SK-N-SH treated with all-trans-retinoic acid at 6 μM for 48 hours (cell line): Measurements from ENCODE around the gene OPA3.

Experiments
- ATAC-seq: fragments of 200-7000 bp; cut with Tn5 transposase; 3 replicates; pipeline ENCODE4 v1.9.1; 2020; ENCODE audit warnings: mild to moderate bottlenecking, moderate library complexity
- ARNTL ChIP-seq: fragments of 450-650 bp; formaldehyde crosslinking; IDR thresholded peaks from 2 replicates; pipeline ENCODE4 v1.5.0; 2020; ENCODE audit warnings: low read depth, mild to moderate bottlenecking, moderate library complexity, borderline replicate concordance
- CSDC2 ChIP-seq: fragments of 250-450 bp; sonication (Bioruptor Pico); IDR thresholded peaks from 2 replicates; pipeline ENCODE4 v1.5.0; 2020; ENCODE audit warnings: mild to moderate bottlenecking, moderate library complexity
- ESRRG ChIP-seq: fragments of 250-450 bp; sonication (Bioruptor Pico); IDR thresholded peaks from 2 replicates; pipeline ENCODE4 v1.6.1; 2021; ENCODE audit warnings: mild to moderate bottlenecking
- GLIS3 ChIP-seq: fragments of 250-450 bp; sonication (Bioruptor Pico); IDR thresholded peaks from 2 replicates; pipeline ENCODE4 v1.5.0; 2020; ENCODE audit warnings: mild to moderate bottlenecking, moderate library complexity
- ISL1 ChIP-seq: fragments of 250-450 bp; sonication (Bioruptor Pico); IDR thresholded peaks from 2 replicates; pipeline ENCODE4 v2.1.2; 2022; ENCODE audit warnings: mild to moderate bottlenecking, moderate library complexity
- OSR1 ChIP-seq: fragments of 250-450 bp; sonication (Bioruptor Pico); IDR thresholded peaks from 2 replicates; pipeline ENCODE4 v1.8.0; 2022; ENCODE audit warnings: moderate library complexity, mild to moderate bottlenecking, inconsistent platforms
- PPARA ChIP-seq: fragments of 250-450 bp; sonication (Bioruptor Pico); IDR thresholded peaks from 2 replicates; pipeline ENCODE4 v1.5.0; 2020; ENCODE audit warnings: mild to moderate bottlenecking, borderline replicate concordance
- RARB ChIP-seq: fragments of 250-450 bp; sonication (Bioruptor Pico); IDR thresholded peaks from 2 replicates; pipeline ENCODE4 v1.8.0; 2021; ENCODE audit warnings: mild to moderate bottlenecking, moderate library complexity
- SNAI2 ChIP-seq: fragments of 250-450 bp; sonication (Bioruptor Pico); IDR thresholded peaks from 2 replicates; pipeline ENCODE4 v1.5.0; 2020; ENCODE audit warnings: mild to moderate bottlenecking, moderate library complexity
- TCF4 ChIP-seq: fragments of 250-450 bp; sonication (Bioruptor Pico); IDR thresholded peaks from 2 replicates; pipeline ENCODE4 v1.8.0; 2021; ENCODE audit warnings: mild to moderate bottlenecking, moderate library complexity, borderline replicate concordance
- TOX ChIP-seq: fragments of 250-450 bp; sonication (Bioruptor Pico); IDR thresholded peaks from 2 replicates; pipeline ENCODE4 v1.8.0; 2021; ENCODE audit warnings: mild to moderate bottlenecking, moderate library complexity, borderline replicate concordance
- TSHZ2 ChIP-seq: fragments of 250-450 bp; sonication (Bioruptor Pico); IDR thresholded peaks from 2 replicates; pipeline ENCODE4 v1.5.0; 2020; ENCODE audit warnings: mild to moderate bottlenecking, moderate library complexity
- ZC3H10 ChIP-seq: fragments of 250-450 bp; sonication (Bioruptor Pico); IDR thresholded peaks from 2 replicates; pipeline ENCODE4 v1.5.1; 2021; ENCODE audit warnings: mild to moderate bottlenecking, moderate library complexity
- ZFP3 ChIP-seq: fragments of 250-450 bp; sonication (Bioruptor Pico); IDR thresholded peaks from 2 replicates; pipeline ENCODE4 v1.5.0; 2020; ENCODE audit warnings: mild to moderate bottlenecking, moderate library complexity
- ZFP30 ChIP-seq: fragments of 450-650 bp; formaldehyde crosslinking; IDR thresholded peaks from 2 replicates; pipeline ENCODE4 v1.5.0; 2022; ENCODE audit warnings: mild to moderate bottlenecking, moderate library complexity
- ZNF565 ChIP-seq: fragments of 450-650 bp; formaldehyde crosslinking; conservative IDR thresholded peaks from 2 replicates; pipeline ENCODE4 v1.5.0; 2020; ENCODE audit warnings: low read depth, mild to moderate bottlenecking, moderate library complexity
- ZNF70 ChIP-seq: fragments of 450-650 bp; formaldehyde crosslinking; IDR thresholded peaks from 2 replicates; pipeline ENCODE4 v1.5.0; 2020; ENCODE audit warnings: mild to moderate bottlenecking, moderate library complexity
- ZNF8 ChIP-seq: fragments of 450-650 bp; formaldehyde crosslinking; IDR thresholded peaks from 2 replicates; pipeline ENCODE4 v1.5.0; 2020; ENCODE audit warnings: mild to moderate bottlenecking, moderate library complexity
- TF ChIP-seq, protein P1 (sequence below): fragments of 250-450 bp; sonication (Bioruptor Pico); IDR thresholded peaks from 2 replicates; pipeline ENCODE4 v1.5.1; 2021; ENCODE audit warnings: mild to moderate bottlenecking, moderate library complexity
- TF ChIP-seq, protein P2 (sequence below): fragments of 250-450 bp; sonication (Bioruptor Pico); IDR thresholded peaks from 2 replicates; pipeline ENCODE4 v1.8.0; 2020; ENCODE audit warnings: mild to moderate bottlenecking, moderate library complexity, borderline replicate concordance
- TF ChIP-seq, protein P3 (sequence below): fragments of 250-450 bp; sonication (Bioruptor Pico); IDR thresholded peaks from 2 replicates; pipeline ENCODE4 v1.8.0; 2021; ENCODE audit warnings: low read depth, mild to moderate bottlenecking, moderate library complexity, borderline replicate concordance

Gene OPA3

GRCh38 chr19:45503909-45504308, 80.7 kb downstream of the OPA3 start:
- no peak for ATAC-seq
- no peak for TF ChIP-seq PPARA (CRISPR knock-in tag)
- no peak for TF ChIP-seq ZNF8
- no peak for TF ChIP-seq ZC3H10 (CRISPR knock-in tag)
- no peak for TF ChIP-seq ZFP30 (CRISPR knock-in tag)
- TF ChIP-seq, protein P1, sequence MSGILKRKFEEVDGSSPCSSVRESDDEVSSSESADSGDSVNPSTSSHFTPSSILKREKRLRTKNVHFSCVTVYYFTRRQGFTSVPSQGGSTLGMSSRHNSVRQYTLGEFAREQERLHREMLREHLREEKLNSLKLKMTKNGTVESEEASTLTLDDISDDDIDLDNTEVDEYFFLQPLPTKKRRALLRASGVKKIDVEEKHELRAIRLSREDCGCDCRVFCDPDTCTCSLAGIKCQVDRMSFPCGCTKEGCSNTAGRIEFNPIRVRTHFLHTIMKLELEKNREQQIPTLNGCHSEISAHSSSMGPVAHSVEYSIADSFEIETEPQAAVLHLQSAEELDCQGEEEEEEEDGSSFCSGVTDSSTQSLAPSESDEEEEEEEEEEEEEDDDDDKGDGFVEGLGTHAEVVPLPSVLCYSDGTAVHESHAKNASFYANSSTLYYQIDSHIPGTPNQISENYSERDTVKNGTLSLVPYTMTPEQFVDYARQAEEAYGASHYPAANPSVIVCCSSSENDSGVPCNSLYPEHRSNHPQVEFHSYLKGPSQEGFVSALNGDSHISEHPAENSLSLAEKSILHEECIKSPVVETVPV (CRISPR knock-in tag) = no peak
- no peak for TF ChIP-seq TCF4 (CRISPR knock-in tag)
- no peak for TF ChIP-seq ARNTL (CRISPR knock-in tag)
- no peak for TF ChIP-seq ISL1 (CRISPR knock-in tag)
- TF ChIP-seq, protein P2, sequence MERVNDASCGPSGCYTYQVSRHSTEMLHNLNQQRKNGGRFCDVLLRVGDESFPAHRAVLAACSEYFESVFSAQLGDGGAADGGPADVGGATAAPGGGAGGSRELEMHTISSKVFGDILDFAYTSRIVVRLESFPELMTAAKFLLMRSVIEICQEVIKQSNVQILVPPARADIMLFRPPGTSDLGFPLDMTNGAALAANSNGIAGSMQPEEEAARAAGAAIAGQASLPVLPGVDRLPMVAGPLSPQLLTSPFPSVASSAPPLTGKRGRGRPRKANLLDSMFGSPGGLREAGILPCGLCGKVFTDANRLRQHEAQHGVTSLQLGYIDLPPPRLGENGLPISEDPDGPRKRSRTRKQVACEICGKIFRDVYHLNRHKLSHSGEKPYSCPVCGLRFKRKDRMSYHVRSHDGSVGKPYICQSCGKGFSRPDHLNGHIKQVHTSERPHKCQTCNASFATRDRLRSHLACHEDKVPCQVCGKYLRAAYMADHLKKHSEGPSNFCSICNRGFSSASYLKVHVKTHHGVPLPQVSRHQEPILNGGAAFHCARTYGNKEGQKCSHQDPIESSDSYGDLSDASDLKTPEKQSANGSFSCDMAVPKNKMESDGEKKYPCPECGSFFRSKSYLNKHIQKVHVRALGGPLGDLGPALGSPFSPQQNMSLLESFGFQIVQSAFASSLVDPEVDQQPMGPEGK = no peak
- no peak for TF ChIP-seq GLIS3
- TF ChIP-seq ESRRG (CRISPR knock-in tag) = no peak
- TF ChIP-seq ZNF565 = no peak
- no peak for TF ChIP-seq ZNF70 (CRISPR knock-in tag)
- TF ChIP-seq, protein P3, sequence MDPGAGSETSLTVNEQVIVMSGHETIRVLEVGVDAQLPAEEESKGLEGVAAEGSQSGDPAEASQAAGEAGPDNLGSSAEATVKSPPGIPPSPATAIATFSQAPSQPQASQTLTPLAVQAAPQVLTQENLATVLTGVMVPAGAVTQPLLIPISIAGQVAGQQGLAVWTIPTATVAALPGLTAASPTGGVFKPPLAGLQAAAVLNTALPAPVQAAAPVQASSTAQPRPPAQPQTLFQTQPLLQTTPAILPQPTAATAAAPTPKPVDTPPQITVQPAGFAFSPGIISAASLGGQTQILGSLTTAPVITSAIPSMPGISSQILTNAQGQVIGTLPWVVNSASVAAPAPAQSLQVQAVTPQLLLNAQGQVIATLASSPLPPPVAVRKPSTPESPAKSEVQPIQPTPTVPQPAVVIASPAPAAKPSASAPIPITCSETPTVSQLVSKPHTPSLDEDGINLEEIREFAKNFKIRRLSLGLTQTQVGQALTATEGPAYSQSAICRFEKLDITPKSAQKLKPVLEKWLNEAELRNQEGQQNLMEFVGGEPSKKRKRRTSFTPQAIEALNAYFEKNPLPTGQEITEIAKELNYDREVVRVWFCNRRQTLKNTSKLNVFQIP (CRISPR knock-in tag) = no peak
- no peak for TF ChIP-seq RARB (CRISPR knock-in tag)
- TF ChIP-seq TOX (CRISPR knock-in tag) = no peak
- no peak for TF ChIP-seq CSDC2 (CRISPR knock-in tag)
- TF ChIP-seq OSR1 (CRISPR knock-in tag) = no peak

GRCh38 chr19:45502111-45502510, 82.5 kb downstream of the OPA3 start:
- TF ChIP-seq ZNF70 (CRISPR knock-in tag) (no peak), ARNTL (CRISPR knock-in tag) (no peak), GLIS3 (no peak), PPARA (CRISPR knock-in tag) (no peak), ZNF565 (no peak), ZFP30 (CRISPR knock-in tag) (no peak), TSHZ2 (CRISPR knock-in tag) (no peak), SNAI2 (CRISPR knock-in tag) (no peak), ISL1 (CRISPR knock-in tag) (no peak), TOX (CRISPR knock-in tag) (no peak), ZFP3 (no peak)
- TF ChIP-seq, protein P1 (CRISPR knock-in tag) = no peak
- no peak for ATAC-seq

DNA sequence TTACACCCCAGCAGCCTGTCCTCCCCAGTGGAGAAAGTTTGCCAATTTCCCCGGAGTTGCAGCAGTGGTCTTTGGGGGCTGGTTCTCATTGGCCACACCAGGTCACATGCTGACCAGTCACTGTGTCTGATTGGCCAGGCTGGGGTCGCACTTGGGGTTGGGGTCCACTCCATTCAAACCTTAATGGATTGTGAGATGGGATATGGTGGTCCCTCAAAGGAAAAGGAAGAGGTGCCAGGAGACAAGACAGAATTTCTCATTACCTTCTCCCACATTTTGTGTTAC, 82.9 kb downstream of the OPA3 start:
- TF ChIP-seq ZNF8 = no peak
- TF ChIP-seq ZFP3 = no peak
- TF ChIP-seq ESRRG (CRISPR knock-in tag) = no peak
- TF ChIP-seq, protein P3 (CRISPR knock-in tag) = no peak
- TF ChIP-seq ARNTL (CRISPR knock-in tag) = no peak
- no peak for TF ChIP-seq RARB (CRISPR knock-in tag)
- no peak for ATAC-seq
